ENCODE measurements around the gene SLC4A5. TPM values are rescaled to one million over a fixed set of nuclear protein-coding genes. Genes with fewer than 3 reads are reported as not detected.

Gene SLC4A5
- polyA plus RNA-seq, 1 of the 3 experiments (the other 2 are of a cell fraction) = 0.25 TPM

GRCh38 chr2:74392449-74392743 is 49.2 kb upstream of the SLC4A5 start:
- Histone ChIP-seq H3K27me3 (ENCODE audit: insufficient read depth) (no peaks in the 10 kb centered on the region), H3K36me3 (replicated peaks in 1 of 2; ENCODE audit: control insufficient read depth in 1 of 2, insufficient read depth in 2 of 2, low read length in 1 of 2) (peaks cover 0 to 2% of the 10 kb centered on the region in 2 experiments), H3K27ac (ENCODE audit: low read depth in 2 of 2, low read length in 1 of 2) (no peak overlapping the region), H3K79me2 (ENCODE audit: insufficient read depth) (peaks cover 41% of the 10 kb centered on the region), H3K4me3 (ENCODE audit: low read depth in 2 of 2, low read length in 1 of 2) (peak overlapping the region; percentile 84 to 94), H3K4me2 (peak overlapping the region; percentile 91), H2AFZ (ENCODE audit: low read depth) (peak overlapping the region; percentile 86), H3K9ac (0 out of 2 replicates have a peak overlapping the region, but pooled peaks have one; percentile 86), H4K20me1 (ENCODE audit: insufficient read depth) (peaks cover 25% of the 10 kb centered on the region), H3F3A (replicated peaks; ENCODE audit: insufficient read depth) (no peaks in the 10 kb centered on the region), H3K9me3 (no peaks in the 10 kb centered on the region), H3K9me2 (no peaks in the 10 kb centered on the region), H3K4me1 (ENCODE audit: control insufficient read depth in 1 of 2, insufficient read depth in 2 of 2, low read depth in 1 of 2, low read length in 1 of 2) (peaks cover 9 to 20% of the 10 kb centered on the region in 2 experiments; a peak in 3 of 4 replicates)
- ChIA-PET CTCF (interaction anchor here (1.0 to 5.0 kb wide), 29 partner anchors 9 to 195 kb away, joined by 3 to 52 read pairs (median 6); partner anchors contain the start of genes C2orf81, CCDC142, DCTN1 and INO80B), POLR2A (interaction anchor here (1.0 to 1.8 kb wide), 10 partner anchors 12 to 244 kb away, joined by 3 to 11 read pairs (median 6); partner anchors contain the start of genes C2orf81, CCDC142, DCTN1 and INO80B)
- WGBS (ENCODE audit: low lambda C conversion rate) = 74% methylated on average over 13 of the region's 13 CpGs
- DNase-seq = no peak
- TF ChIP-seq EP300 (IDR thresholded peaks at IDR 0.05; ENCODE audit: borderline replicate concordance in 1 of 2, low read depth in 1 of 2, low read length in 1 of 2) (no peak), RAD21 (IDR thresholded peaks at IDR 0.05; ENCODE audit: low read length) (no peak), NFIC (IDR thresholded peaks at IDR 0.05; ENCODE audit: borderline replicate concordance) (no peak)
- TF ChIP-seq, protein P1, sequence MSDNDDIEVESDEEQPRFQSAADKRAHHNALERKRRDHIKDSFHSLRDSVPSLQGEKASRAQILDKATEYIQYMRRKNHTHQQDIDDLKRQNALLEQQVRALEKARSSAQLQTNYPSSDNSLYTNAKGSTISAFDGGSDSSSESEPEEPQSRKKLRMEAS (IDR thresholded peaks at IDR 0.05; ENCODE audit: low read depth) = no peak
- TF ChIP-seq, protein P2, sequence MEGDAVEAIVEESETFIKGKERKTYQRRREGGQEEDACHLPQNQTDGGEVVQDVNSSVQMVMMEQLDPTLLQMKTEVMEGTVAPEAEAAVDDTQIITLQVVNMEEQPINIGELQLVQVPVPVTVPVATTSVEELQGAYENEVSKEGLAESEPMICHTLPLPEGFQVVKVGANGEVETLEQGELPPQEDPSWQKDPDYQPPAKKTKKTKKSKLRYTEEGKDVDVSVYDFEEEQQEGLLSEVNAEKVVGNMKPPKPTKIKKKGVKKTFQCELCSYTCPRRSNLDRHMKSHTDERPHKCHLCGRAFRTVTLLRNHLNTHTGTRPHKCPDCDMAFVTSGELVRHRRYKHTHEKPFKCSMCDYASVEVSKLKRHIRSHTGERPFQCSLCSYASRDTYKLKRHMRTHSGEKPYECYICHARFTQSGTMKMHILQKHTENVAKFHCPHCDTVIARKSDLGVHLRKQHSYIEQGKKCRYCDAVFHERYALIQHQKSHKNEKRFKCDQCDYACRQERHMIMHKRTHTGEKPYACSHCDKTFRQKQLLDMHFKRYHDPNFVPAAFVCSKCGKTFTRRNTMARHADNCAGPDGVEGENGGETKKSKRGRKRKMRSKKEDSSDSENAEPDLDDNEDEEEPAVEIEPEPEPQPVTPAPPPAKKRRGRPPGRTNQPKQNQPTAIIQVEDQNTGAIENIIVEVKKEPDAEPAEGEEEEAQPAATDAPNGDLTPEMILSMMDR (IDR thresholded peaks at IDR 0.05) = no peak
- TF ChIP-seq, protein P3, sequence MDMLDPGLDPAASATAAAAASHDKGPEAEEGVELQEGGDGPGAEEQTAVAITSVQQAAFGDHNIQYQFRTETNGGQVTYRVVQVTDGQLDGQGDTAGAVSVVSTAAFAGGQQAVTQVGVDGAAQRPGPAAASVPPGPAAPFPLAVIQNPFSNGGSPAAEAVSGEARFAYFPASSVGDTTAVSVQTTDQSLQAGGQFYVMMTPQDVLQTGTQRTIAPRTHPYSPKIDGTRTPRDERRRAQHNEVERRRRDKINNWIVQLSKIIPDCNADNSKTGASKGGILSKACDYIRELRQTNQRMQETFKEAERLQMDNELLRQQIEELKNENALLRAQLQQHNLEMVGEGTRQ (IDR thresholded peaks at IDR 0.05; ENCODE audit: borderline replicate concordance, low read depth, low read length) = no peak

DNA sequence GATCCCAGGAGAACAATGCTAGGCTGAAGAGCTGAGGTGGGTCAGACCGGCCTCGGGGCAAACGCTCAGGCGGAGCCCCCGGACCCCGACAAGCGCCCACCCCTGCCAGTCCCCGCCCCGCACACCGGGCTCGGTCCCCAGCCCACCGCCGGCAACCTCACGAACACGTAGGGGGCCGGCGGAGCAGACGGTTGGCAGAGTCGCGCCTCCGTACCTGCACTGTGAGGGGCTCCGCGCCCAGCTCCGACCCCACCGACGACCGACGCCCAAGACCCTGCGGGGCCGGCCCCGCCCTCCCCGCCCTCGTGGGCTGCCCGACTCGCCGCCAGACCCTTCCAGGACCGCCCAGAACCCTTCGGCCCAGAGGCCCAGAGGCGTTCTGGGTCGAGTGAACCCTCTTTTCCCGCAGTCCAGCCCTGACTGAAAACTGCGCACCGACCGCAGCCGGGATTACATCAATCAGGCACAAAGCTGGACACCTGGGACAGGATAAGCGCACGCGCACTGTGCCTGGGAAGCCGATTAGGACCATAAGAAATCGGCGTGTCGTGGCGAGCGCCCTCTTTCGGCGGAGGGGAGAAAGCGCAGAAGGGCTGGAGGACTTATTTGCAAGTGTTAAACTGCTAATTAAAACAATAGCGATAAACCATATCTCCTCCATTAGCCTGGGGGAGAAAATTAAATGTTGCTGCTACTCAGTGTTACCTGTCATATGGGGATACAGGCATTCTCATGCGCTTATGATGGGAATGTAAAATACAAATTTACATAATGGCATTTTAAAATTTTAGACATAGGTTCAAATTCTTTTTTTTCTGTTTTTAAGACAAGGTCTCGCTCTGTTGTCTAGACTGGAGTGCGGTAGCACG is 48.6 kb upstream of the SLC4A5 start:
- Histone ChIP-seq H3K9me2 (no peaks in the 10 kb centered on the region), H4K20me1 (ENCODE audit: insufficient read depth) (peaks cover 31% of the 10 kb centered on the region), H3K79me2 (ENCODE audit: insufficient read depth) (peaks cover 47% of the 10 kb centered on the region), H3K4me3 (ENCODE audit: low read depth in 2 of 2, low read length in 1 of 2) (peak overlapping the region; percentile 84 to 94), H3K4me2 (peak overlapping the region; percentile 91), H3K4me1 (ENCODE audit: control insufficient read depth in 1 of 2, insufficient read depth in 2 of 2, low read depth in 1 of 2, low read length in 1 of 2) (peaks cover 9 to 20% of the 10 kb centered on the region in 2 experiments; a peak in 3 of 4 replicates), H3K9ac (peak overlapping the region; percentile 86), H3K27ac (ENCODE audit: low read depth in 2 of 2, low read length in 1 of 2) (peak overlapping the region; percentile 64 to 80), H3K9me3 (no peaks in the 10 kb centered on the region), H2AFZ (ENCODE audit: low read depth) (peak overlapping the region; percentile 86), H3K36me3 (replicated peaks in 1 of 2; ENCODE audit: control insufficient read depth in 1 of 2, insufficient read depth in 2 of 2, low read length in 1 of 2) (peaks cover 0 to 2% of the 10 kb centered on the region in 2 experiments), H3F3A (replicated peaks; ENCODE audit: insufficient read depth) (no peaks in the 10 kb centered on the region), H3K27me3 (ENCODE audit: insufficient read depth) (no peaks in the 10 kb centered on the region)
- DNase-seq = peak; percentile 94
- POLR2A ChIA-PET = interaction anchor here (1.0 to 1.8 kb wide), 12 partner anchors 10 to 243 kb away, joined by 3 to 11 read pairs (median 6); partner anchors contain the start of genes C2orf81, CCDC142, DCTN1 and INO80B
- WGBS (ENCODE audit: low lambda C conversion rate) = under 1% methylated on average over 44 of the region's 62 CpGs
- CTCF ChIA-PET = interaction anchor here (0.5 to 5.0 kb wide), 47 partner anchors 9 to 568 kb away, joined by 3 to 52 read pairs (median 5); partner anchors contain the start of genes C2orf81, CCDC142, DCTN1 and INO80B
- TF ChIP-seq TCF12 (IDR thresholded peaks at IDR 0.05) (no peak), RXRA (IDR thresholded peaks at IDR 0.05; ENCODE audit: borderline replicate concordance, low read depth) (no peak), MEF2A (IDR thresholded peaks at IDR 0.05; ENCODE audit: borderline replicate concordance, low read depth) (no peak), IRF3 (IDR thresholded peaks at IDR 0.05; ENCODE audit: low read depth, low read length) (no peak), TAF1 (IDR thresholded peaks at IDR 0.05; ENCODE audit: borderline replicate concordance, low read depth, low read length) (no peak), SIN3A (IDR thresholded peaks at IDR 0.05; ENCODE audit: borderline replicate concordance, low read depth, low read length) (peak; percentile 27; the same call in 1 of the 2 replicates), PBX3 (IDR thresholded peaks at IDR 0.05) (peak; percentile 6; the same call in 1 of the 2 replicates), RAD21 (IDR thresholded peaks at IDR 0.05; ENCODE audit: low read length) (peak; percentile 66), MXI1 (IDR thresholded peaks at IDR 0.05; ENCODE audit: low read depth, low read length) (no peak; the same call in none of the 2 replicates)
- TF ChIP-seq, protein P3 (IDR thresholded peaks at IDR 0.05; ENCODE audit: borderline replicate concordance, low read depth, low read length) = no peak
- TF ChIP-seq, protein P2 (IDR thresholded peaks at IDR 0.05) = peak; percentile 98
